Measurements from ENCODE around the gene XPC.
"Not testable (repeated sequence)": the region's sequence is repeated elsewhere in the genome, so short reads cannot be mapped to it uniquely, and the experiment has no call there.

The XPC gene

DNA sequence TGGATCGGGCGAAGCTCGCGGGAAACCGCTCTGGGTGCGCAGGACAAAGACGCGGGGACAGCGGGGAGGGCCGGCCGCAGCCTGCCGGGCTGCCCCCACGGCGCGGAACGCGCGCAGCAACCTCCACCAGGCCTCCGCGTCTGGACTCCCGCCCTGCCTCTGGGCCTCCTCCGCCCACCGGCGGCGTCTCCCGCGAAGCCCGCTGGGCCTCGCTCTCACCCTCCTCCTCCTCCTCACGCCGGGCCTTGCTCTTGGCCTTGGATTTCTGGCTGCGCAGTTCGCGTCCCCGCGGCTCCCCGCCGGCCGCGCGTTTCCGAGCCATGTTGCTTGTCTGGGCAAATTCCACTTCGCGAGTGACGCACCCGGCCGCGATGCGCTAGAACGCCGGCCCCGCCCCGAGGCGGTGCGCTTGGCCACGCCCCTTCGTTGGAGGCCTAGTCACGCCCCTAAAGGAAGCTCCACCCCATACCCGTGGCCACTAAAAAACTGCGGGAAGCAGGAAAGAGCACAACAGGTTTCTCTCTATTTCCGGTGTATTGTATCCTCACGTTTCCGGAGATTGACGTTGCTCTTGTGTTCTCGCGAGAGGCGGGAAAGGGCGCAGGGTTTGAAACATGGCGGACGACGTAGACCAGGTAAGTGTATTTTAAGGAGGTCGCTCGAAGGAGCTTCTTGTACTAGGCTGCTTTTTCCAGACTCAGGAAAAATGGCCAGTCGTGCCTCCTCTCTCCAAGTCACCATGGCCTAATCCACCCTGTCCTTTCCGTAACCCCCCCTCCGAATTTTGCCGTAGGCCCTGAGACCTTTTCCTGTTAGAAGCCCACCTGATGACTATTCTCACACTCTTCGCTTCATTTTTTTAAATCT is at the start of gene XPC, which contains the start of gene LSM3:
TSS of gene XPC (minus strand) at position 355 of the 867 bp plus-strand sequence. CDS start at position 322, 33 bp downstream.
TSS of gene LSM3 (plus strand) at position 571 of the 867 bp plus-strand sequence. CDS start at position 615, 44 bp downstream.
- peak; percentile 98 for DNase-seq

DNA sequence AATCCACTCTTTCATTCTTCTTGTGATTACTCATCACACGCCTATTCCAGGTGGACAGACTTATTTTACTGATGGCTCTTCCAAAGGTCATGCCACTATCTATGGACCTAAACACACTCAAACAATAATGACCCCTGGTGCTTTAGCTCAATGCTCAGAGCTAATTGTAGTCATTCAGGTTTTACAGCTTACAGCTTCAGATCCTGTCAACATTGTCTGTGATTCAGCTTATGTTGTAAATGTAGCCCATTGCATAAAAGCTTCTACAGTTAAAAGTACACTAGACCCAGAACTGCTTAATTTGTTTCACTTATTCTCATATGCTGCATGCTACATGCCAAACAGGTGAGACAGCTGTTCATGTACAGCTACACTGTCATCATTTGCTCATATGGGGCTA is 49.5 kb upstream of the XPC start:
- DNase-seq: no peak

DNA sequence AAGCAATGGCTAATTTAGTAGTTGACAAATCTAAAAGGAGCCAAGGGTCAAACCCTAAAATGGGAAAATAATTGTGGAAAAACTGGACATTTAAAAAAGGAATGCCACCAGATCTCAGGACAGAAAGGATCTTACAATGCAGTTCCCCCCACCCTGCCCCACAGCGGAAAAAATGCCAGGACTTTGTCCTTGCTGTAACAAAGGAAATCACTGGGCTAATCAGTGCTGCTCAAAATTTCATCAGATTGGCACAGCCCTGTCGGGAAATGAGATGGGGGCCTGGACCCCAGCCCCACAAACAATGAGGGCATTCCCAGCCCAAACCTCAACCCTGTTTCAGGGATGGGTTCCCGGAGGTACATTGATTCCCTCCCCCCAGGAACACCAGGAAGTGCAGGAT is 48.0 kb upstream of the XPC start:
- DNase-seq: not testable (repeated sequence)

DNA sequence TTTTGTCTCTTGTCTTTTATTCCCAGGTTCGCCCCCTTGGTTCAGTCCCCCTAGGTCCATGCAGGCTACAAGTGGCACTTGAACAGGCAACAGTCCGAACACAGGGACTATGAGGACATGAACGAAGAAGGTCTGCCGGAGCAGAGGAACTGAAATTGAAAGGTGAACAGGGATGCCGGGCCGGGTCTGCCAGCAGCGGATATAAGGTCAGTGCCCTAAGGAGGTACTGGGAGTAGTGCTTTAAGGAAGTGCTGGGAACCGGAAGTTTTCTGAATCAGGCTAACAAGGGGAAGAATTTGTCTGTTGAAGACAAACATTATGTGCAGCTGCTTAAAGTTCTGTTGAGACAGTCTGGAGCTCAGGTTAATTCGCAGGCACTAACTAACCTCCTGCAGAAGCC is 47.0 kb upstream of the XPC start:
- DNase-seq: no peak

DNA sequence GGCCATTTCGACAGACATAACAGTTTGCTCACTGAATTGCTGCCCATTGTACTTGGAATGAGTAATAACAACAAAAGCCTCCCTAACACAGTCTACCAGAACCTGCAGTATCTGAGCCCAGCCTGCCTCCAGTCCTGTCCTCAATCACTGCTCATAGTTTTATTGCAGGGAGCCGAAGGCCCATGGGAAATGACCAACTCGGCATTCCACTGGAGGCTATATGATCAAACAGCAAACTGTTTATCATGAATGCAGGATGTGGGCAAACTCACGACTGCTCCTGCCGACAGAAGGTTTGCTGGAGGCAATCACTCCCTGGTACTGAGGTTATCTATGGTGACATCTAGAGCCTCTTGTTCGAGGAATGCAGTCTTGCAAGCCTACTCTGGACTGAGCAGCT is 46.5 kb upstream of the XPC start:
- no peak for DNase-seq

DNA sequence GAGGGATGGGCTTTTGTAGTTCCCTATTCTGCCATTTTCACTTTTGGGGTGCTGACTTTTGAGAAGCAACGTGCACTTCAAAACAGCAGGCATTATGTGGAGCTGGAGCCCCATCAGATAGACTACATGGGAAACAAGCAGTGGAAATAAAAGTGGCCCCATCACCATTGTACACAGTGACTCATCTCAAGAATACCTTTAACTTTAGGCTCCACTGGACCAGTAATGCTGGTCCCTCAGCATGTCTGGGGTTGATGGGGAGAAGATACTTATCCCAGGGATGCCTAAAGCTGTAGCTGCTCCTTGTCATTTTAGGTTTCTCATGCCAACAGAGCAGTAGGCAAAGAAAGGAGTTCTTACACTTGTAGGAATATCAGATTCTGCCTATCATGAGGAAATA is 45.2 kb upstream of the XPC start:
- DNase-seq: no peak

DNA sequence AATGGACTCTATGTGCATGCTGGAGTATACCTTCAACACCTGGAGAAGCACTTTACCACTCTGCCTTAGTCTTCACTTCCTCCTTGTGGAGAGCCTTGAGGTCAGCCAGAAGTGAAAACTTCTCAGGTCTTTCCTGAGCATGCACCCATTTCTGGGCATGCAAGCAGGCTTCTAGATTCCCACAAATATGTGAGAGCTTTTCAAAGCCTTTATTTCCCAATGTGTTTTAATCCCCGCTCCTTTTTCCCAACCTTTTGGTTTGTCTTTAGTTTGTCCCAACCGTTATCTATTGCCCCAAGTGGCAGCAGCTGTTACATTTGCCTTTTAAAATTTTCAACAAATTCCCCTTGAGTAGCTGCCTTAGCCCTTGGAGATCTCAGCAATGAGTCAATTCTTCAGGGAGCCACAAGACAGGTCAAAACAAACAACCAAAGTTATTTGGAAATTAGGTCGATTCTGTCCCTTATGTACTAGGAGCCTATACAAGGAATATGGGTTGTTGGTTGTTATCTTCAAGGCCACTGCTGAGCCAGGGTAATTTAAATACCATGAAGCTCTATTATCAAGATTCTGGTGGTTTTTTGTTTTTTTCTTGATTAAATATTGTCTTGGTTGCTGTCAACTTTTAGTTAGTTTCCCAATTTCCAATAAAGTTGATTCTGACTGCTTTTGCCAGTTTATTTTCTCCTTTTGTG is 44.6 kb upstream of the XPC start:
- no peak for DNase-seq

DNA sequence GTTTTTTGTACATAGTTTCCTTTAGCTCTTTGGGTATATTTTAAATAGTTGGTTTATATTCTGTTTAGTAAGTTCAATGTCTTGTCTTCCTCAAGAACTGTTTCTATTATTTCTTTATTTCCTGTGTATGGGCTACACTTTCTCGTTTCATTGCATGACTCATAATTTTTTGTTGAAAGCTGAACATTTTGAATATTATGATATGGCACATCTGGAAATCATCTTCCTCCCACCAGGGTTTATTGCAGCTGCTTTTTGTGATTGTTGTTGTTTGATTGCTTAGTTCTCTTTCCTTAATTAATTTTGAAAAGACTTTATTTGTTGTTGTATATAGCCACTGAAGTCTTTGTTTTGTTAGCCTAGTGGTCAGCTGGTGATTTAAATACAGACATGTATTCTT is 44.1 kb upstream of the XPC start:
- DNase-seq: no peak

DNA sequence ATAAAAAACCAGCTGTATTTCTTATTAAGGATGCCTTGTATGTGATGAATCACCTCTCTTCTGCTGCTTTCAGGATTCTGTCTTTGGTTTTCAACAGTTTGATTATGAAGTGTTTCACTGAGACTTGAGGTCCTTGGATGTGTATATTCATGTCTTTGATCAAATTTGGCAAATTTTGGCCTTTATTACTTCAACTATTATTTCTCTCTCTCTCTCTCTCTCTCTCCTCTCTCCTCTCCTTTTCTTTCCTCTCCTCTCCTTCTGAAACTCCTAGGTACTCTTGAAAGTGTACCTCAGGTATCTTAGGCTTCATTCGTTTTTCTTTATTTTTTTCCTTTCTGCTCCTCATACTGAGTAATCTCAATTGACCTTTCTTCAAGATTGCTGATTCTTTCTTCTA is 43.5 kb upstream of the XPC start:
- DNase-seq: no peak

DNA sequence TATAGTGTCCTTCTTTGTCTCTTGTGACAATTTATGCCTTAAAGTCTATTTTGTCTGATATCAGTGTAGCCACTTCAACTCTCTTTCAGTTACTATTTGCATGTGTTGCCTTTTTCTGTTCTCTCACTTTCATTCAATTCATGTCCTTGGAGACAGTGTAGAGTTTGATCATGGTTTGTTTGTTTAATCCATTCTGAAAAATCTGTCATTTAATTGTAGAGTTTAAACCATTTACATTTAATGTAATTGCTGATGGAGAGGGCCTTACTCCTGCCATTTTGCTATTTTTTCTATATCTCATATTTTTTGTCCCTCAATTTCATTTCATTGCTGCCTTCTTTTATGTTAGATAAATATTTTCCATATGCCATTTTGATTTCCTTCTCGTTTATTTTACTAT is 42.5 kb upstream of the XPC start:
- DNase-seq: no peak

DNA sequence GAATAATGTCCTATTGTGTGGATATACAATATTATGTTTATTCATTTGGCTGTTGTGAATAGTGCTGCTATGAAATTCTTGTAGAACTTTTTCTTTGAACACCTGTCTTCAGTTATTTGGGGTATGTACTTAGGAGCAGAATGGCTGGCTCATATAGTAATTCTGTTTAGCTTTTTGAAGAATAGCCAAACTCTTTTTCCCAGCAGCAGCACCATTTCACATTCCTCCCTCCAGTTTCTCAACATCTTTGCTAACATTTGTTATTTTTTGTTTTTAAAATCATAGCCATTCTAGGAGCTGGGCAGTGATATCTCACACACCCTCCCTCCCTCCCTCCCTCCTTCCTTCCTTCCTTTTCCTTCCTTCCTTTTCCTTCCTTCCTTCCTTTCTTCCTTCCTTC is 40.0 kb upstream of the XPC start:
- DNase-seq: no peak

DNA sequence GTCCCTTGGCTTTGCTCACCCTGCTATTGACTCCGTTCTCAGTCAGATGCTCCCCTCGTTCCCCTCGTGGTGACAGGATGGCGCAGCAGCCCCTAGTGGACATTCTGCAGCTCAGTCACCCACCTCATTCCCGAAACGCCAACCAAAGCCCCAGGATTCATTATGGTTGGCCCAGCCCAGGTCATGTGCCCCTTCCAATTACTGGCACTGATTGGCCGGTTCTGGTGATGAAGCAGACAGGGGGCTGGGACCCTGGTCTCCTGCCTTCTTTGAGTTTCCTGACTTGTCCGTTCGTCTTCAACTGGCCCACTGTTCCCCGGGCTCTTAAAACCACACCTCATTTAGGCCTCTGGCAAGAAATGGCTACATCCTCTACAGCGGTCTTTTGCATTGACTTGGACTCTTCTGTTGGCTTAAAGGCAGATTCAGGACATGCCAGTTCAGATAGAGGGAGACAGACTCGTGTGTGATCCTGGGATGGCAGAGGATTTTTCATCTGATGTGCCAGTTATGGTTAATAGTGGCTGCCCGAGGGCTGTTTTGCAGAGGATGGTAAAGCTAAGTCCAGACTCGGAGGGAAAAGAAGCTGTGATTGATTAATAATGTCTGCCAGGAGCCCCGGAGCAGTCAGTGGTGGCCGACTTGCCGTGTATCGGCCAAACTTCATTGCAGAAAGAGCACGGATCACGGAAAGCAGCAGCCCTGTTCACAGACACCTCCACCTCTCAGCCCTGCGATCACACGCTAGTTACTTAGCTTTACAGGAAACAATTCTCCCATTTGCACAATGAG is 38.1 kb upstream of the XPC start:
- peak; percentile 55 for DNase-seq

DNA sequence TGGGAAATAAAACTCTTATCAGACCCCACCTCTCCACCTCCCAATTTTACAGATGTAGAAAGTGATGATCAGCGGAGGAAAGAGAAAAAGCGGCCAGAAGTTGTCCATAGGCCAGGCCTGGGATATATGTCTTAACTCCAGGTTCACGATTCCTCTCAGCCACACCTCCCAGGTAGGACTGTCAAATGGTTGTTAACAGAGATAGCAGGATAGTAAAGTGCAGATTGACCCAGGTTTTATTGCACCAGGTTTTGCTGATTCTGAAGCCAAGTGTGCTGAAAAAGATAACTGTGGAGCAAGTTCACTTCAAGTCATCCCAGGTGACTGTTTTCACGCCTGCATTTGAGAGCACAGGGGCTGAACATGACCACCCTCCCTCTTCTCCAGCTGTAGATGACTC is 36.4 kb upstream of the XPC start:
- DNase-seq: no peak

DNA sequence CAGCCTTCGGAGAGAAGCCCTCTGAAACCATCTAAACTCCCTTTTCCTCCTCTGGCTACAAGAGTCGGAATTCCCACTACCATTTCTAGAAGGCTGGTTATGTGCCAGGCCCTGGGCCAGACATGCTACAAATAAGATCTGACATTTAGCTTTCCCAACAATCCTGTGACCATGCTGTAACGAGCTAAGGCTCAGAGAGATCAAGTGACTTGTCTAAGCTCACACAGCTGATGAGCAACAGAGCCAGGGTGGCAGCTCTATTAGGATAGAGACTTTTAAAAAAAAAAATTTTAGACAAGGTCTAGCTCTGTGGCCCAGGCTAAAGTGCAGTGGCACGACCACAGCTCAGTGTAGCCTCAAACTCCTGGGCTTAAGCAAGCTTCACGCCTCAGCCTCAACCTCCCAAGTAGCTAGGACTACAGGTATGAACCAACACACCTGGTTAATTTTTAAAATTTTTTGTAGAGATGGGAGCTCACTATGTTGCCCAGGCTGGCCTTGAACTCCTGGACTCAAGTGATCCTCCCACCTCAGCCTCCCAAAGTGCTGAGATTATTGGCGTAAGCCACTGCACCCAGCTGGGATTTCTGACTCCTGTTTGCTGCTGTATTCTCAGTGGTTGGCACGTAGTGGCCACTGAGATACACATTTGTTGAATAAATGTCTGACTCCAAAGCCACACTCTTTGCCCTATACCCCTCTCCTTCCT is 34.8 kb upstream of the XPC start:
- no peak for DNase-seq

DNA sequence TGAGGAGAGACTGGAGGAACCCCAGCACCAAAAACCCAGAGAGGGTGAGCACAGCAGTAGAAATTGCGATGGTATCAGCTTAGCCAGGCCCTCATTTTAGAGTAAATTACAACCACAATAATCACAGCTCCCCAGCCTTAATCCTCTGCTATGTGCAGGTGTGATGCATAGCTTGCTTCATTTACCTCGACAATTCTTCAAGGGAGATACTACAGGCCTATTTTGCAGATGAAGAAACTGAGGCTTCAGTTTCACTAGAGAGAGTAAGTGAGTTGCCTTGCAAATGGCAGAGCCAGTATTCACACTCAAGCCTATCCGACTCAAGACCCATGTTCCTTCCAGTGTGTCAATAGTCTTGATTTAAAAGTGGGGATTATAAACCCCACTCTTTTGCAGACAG is 33.6 kb upstream of the XPC start:
- no peak for DNase-seq

DNA sequence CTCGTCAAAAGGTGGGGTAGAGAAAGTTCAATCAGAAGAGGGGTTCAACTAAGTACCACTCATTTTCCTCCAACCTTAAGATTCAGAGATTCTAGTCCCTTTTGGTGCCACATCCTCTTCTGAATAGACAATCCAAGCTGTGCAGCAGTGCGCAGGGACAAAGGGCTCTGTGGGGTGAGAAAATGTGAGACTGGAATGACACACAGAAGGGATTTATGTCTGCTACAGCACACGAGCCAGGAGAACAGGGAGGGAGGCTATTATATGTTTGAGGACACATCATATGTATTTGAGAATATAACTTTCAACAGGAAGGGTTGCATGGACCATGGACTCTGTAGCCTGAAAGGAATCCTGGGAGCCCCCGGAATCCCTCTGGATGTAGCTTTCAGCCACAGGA is 33.2 kb upstream of the XPC start:
- no peak for DNase-seq

DNA sequence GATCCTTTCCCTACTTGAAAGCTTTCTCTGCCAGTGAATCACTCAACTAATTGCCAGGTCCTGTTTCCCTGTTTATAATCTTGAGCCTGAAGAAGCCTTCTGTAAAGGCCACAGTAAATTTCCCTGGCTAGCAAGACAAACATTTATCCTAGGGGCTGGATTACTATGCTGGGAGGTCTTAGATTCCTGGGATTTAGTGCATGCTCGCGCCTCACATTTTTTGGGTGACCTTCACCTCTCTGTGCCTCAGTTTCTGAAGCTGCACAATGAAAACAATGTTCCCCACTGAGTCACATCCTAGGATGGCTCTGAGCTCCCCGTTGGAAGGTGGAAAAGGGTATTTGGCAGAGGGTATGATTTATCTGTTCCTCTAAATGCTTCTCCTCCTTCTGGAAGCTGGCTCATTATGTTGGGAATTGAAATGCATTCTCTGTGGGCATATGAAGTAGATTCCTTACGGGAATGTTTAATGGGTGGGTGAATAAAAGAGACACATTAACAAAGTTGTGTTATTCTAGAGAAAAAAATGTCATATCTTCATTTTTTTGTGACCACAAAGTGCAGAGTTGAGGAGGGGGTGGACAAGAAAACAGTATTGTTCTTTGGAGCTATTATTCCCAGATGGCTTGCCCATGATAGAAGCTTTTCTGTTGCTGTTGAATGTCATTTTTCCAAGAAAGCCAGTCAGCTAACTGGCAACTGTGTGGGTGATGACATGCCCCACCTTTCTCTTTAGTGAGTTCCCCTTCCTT is 32.6 kb upstream of the XPC start:
- DNase-seq: no peak

DNA sequence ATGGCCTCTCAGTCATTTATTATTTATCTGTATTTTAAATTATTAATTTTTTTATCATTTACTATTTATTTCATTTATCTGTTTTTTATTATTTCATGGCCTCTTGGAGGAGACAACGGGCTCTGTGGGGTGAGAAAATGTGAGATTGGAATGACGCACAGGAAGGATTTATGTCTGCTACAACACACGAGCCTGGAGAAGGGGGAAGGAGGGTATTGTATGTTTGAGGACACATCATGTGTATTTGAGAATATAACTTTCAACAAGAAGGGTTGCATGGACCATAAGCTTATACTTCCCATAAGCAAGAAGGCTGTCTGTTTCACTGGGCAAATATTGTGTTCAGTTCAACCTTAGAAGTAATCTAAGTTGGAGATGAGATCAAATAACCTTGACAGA is 31.9 kb upstream of the XPC start:
- no peak for DNase-seq

DNA sequence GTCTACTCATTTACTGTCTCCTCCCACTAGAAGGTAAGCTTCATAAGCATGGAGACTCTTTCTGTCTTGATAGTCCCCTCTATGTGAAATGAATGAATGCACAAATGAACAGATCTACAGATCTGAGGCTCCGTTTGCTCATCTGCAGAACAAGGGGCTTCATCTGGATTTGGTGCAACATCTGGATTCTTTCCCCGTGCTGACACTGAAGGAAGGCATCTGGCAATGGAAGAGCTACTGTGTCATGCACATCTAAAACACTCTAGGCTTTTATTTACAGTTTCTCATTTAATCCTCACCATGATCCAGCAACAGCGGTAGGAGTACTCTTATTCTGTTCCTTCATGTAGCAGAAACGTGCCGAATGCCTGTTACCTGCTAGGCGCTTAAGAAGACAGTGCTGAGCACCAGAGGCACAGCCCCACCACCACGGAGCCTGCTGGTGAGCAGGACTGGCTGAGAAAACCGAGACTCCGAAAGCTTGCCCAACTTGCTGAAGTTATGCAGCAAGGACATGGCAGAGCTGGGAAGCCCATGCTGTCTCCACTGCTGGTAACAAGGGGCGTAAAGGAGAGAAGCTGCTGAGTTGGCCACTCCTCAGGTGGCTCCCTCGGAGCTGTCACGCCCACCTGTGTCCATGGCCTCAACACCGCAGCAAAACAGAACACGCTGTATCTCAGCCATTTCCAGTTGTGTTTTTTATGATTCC is 31.3 kb upstream of the XPC start:
- no peak for DNase-seq

DNA sequence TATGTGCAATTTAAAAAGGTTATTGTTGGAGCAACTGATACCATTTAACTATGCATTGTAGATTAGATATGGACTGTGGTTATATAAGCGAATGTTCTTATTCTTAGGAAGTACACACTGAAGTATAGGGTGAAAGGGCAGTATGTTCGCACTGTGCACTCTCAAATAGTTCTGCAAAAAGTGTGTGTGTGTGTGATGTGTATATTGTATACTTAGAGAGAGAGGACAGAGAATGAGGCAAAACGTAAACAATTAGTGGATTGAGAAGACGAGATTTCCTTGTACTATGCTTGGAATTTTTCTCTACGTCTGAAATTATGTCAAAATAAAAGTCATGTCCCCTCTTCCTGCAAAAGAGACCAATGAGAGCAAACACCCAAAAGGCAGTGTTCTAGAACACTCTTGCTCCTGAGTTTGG is 30.6 kb upstream of the XPC start:
- no peak for DNase-seq

DNA sequence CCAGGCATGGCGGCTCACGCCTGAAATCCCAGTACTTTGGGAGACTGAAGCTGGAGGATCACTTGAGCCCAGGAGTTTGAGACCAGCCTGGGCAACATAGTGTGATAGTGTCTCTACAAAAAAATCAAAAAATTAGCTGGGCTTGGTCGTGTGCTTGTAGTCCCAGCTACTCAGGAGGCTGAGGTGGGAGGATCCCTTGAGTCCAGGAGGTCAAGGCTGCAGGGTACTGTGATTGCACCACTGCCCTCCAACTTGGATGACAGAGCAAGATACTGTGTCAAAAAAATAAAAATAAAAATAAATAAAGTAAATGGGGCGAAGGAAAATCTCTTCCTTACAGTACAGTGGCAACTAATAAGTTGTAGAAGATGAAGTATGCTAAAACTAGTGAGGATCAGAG is 29.8 kb upstream of the XPC start:
- no peak for DNase-seq

Data from activated CD4-positive, alpha-beta T cell treated with anti-CD3 and anti-CD28 coated beads, Interleukin-2, amount 50 U/mL, for 1 hour (primary cell).